Thyroid gland (tissue), 4 donors: Measurements from ENCODE around the gene FOXI2. TPM values are rescaled to one million over a fixed set of nuclear protein-coding genes. Genes with fewer than 3 reads are reported as not detected.

Experiments used
- DNase-seq, 2 donors: peaks; one replicate each; pipeline ENCODE4 v3.0.0-alpha.2; 2019
- H3K27ac ChIP-seq, 3 donors: fragments of 200-600 bp; sonication (generic); 1 replicate in 2 of 3; 2 replicates in 1 of 3; pipeline ENCODE4 v1.5.1; 2016 to 2019; ENCODE audit warnings: mild to moderate bottlenecking in 1 of 3, moderate library complexity in 1 of 3
- H3K27me3 ChIP-seq: fragments of 200-600 bp; sonication (generic); one replicate; pipeline ENCODE4 v1.5.1; 2019
- H3K36me3 ChIP-seq, 2 donors: fragments of 200-600 bp; sonication (generic); one replicate each; pipeline ENCODE4 v1.5.1; 2016 to 2019
- H3K4me1 ChIP-seq, 2 donors: fragments of 200-600 bp; sonication (generic); one replicate each; pipeline ENCODE4 v1.5.1; 2017 to 2019
- H3K4me3 ChIP-seq, 3 donors: fragments of 200-600 bp; sonication (generic); replicated peaks in 1 of 3; 1 replicate in 2 of 3; 2 replicates in 1 of 3; pipeline ENCODE4 v1.5.1; 2016; ENCODE audit warnings: mild to moderate bottlenecking in 1 of 3
- H3K9me3 ChIP-seq: fragments of 200-600 bp; sonication (generic); one replicate; pipeline ENCODE4 v1.5.1; 2017
- CTCF ChIP-seq, 6 experiments: fragments of 200-600 bp in 3 of 6; fragments of 450-650 bp in 3 of 6; sonication (generic) in 3 of 6; IDR thresholded peaks; one replicate each; pipeline ENCODE4 v1.5.1; 2016 to 2019; ENCODE audit warnings: antibody characterized with exemption in 6 of 6, mild to moderate bottlenecking in 2 of 6, inconsistent platforms in 1 of 6, moderate library complexity in 1 of 6
- POLR2A ChIP-seq, 2 donors: fragments of 450-650 bp; IDR thresholded peaks; one replicate each; pipeline ENCODE4 v1.6.1; 2017; ENCODE audit warnings: antibody characterized with exemption in 2 of 2, mild to moderate bottlenecking in 2 of 2, moderate library complexity in 1 of 2
- WGBS, 2 donors: methylation state at CpG; one replicate each; pipeline ENCODE4 v1.1.5; 2017; 5-methylcytosine and 5-hydroxymethylcytosine counted together
- intact Hi-C: fragments of 100-400 bp; cut with DNase I; formaldehyde crosslinking; loops from one replicate; pipeline ENCODE4 v1.15.1; 2023
- total RNA-seq, 4 donors: library from RNA; depleted of rRNA; stranded (reverse); fragments of >200 nt; gene quantifications; one replicate each; pipeline ENCODE4 v1.2.3, GENCODE V29; 2016

FOXI2 gene
- total RNA-seq = under 1 TPM in 1 of 4 donors, not detected in 3; 0.15 TPM

GRCh38 chr10:127736915-127737562 lies at the start of gene FOXI2:
TSS of gene FOXI2 (plus strand) at chr10:127737185. CDS start at chr10:127737274, 89 bp downstream.
- Histone ChIP-seq H3K4me3 (no peak within 1 kb of the TSS), H3K9me3 (no peaks in the 10 kb centered on the region), H3K27ac (no peak within 1 kb of the TSS), H3K27me3 (no peaks in the 10 kb centered on the region), H3K4me1 (peaks cover 0 to 18% of the 10 kb centered on the region in 2 donors), H3K36me3 (no peaks in the 10 kb centered on the region)
- intact Hi-C loops = no loop called here
- no peak for DNase-seq
- WGBS, 2 donors = 0 to 3% methylated on average over 8 of the region's 66 CpGs
- TF ChIP-seq POLR2A (IDR thresholded peaks at IDR 0.05) = no peak
- no peak for TF ChIP-seq CTCF (IDR thresholded peaks at IDR 0.05)

DNA sequence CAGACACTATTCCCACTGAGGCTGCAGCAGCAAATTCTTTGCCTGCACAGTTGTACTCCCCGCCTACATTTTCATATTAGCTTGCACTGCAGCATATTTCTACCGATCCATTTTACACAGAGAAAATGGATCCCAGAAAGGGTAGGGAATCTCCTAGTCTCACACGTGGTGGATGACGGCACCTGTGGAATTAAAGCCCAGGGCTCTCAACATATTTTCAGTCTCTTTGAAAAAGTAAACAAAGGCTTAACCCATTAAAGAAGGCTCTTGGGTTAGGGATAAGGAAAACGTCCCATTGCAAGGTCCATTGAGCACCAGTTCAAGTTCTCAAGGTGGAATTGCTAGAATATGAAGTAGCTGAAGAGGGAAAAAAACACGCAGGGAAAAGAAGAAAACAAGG lies 49.4 kb upstream of the FOXI2 start:
- no peak overlapping the region for H3K27ac ChIP-seq
- no peak for TF ChIP-seq POLR2A (IDR thresholded peaks at IDR 0.05)
- TF ChIP-seq CTCF (IDR thresholded peaks at IDR 0.05) = no peak
- H3K4me1 ChIP-seq = peaks cover 5 to 6% of the 10 kb centered on the region in 2 donors
- DNase-seq = peak; percentile 47 to 56
- no peaks in the 10 kb centered on the region for H3K9me3 ChIP-seq
- WGBS, 2 donors = 18 to 36% methylated on average over 6 of the region's 6 CpGs
- no peak overlapping the region for H3K4me3 ChIP-seq
- no peaks in the 10 kb centered on the region for H3K36me3 ChIP-seq
- intact Hi-C loops = no loop called here
- H3K27me3 ChIP-seq = no peaks in the 10 kb centered on the region

DNA sequence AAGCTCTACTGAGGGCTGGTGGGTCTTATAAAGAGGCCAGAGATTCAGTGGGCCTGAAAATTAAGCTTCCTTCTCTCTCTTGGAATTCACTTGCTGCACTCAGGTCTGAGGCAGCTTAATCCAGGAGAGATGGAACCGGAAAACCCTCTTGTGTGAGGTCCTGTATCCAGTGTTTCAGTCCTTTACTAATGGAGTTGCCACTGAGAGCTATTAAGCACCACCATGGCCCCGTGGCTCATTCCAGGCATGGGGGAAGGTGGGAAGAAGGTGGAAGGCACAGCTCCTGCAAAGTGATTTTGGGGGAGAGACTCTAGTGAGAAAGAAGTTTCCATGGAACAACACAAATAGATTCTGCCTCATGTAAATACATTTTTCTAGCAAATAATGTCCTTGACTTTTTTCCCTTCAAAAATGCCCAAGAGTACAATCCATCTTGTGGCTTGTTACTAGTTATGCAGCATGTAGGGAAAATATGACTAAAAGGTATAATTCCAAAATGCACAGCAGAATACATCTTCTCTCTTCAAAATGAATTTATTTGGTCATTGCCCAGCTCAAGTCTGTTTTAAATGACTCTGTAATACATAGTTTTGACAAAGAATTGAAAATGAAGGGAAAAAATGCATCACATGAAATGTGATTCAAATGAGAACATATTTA lies 46.7 kb upstream of the FOXI2 start:
- no peak overlapping the region for H3K4me3 ChIP-seq
- TF ChIP-seq CTCF (IDR thresholded peaks at IDR 0.05) (no peak), POLR2A (IDR thresholded peaks at IDR 0.05) (no peak)
- H3K27ac ChIP-seq = no peak overlapping the region
- intact Hi-C loops = no loop called here
- H3K27me3 ChIP-seq = no peaks in the 10 kb centered on the region
- DNase-seq = no peak
- H3K4me1 ChIP-seq = peaks cover 5 to 6% of the 10 kb centered on the region in 2 donors
- H3K9me3 ChIP-seq = no peaks in the 10 kb centered on the region
- 57 to 67% methylated on average over 2 of the region's 2 CpGs for WGBS, 2 donors
- no peaks in the 10 kb centered on the region for H3K36me3 ChIP-seq

GRCh38 chr10:127694580-127695193 lies 42.3 kb upstream of the FOXI2 start:
- no peaks in the 10 kb centered on the region for H3K36me3 ChIP-seq
- H3K4me3 ChIP-seq = no peak overlapping the region
- H3K27ac ChIP-seq = no peak overlapping the region
- no peak for TF ChIP-seq POLR2A (IDR thresholded peaks at IDR 0.05)
- peak in 1 of 6 experiments; percentile 20 for TF ChIP-seq CTCF (IDR thresholded peaks at IDR 0.05)
- intact Hi-C loops = no loop called here
- no peaks in the 10 kb centered on the region for H3K9me3 ChIP-seq
- DNase-seq = peak in 1 of 2 donors; percentile 7
- H3K4me1 ChIP-seq = no peaks in the 10 kb centered on the region
- no peaks in the 10 kb centered on the region for H3K27me3 ChIP-seq
- WGBS, 2 donors = 43 to 62% methylated on average over 8 of the region's 8 CpGs

- Histone ChIP-seq H3K4me3 (no peak overlapping the region), H3K27ac (no peak overlapping the region), H3K27me3 (no peaks in the 10 kb centered on the region), H3K4me1 (no peaks in the 10 kb centered on the region), H3K9me3 (no peaks in the 10 kb centered on the region), H3K36me3 (no peaks in the 10 kb centered on the region)
- intact Hi-C loops = no loop called here
- 67 to 77% methylated on average over 4 of the region's 4 CpGs for WGBS, 2 donors
- DNase-seq = no peak
- TF ChIP-seq CTCF (IDR thresholded peaks at IDR 0.05) = no peak
- no peak for TF ChIP-seq POLR2A (IDR thresholded peaks at IDR 0.05)
Observed at GRCh38 chr10:127695431-127695830, 41.6 kb upstream of the FOXI2 start.
